ENCODE measurements around the gene ZNF724. TPM values are rescaled to one million over a fixed set of nuclear protein-coding genes. Genes with fewer than 3 reads are reported as not detected.

ZNF724 gene
- total RNA-seq, 2 experiments from 2014 or later = 27.2 to 34.6 TPM

- no peak overlapping the region for H3K4me2 ChIP-seq (ENCODE audit: low read length)
- ChIA-PET CTCF (ENCODE audit: unreplicated experiment) (no interaction called here), POLR2A (interaction anchor here (0.6 to 1.6 kb wide), 4 partner anchors 9 to 585 kb away, joined by 3 to 5 read pairs (median 3); partner anchors contain the start of genes ZNF724 and ZNF730)
- peak; percentile 41 for DNase-seq (ENCODE audit: low spot score)
- no peak overlapping the region for H3K27ac ChIP-seq (ENCODE audit: low read depth, low read length, poor library complexity, severe bottlenecking)
- intact Hi-C loops (cut with micrococcal nuclease; ENCODE audit: unreplicated experiment) = loop anchor here (10.0 kb wide), 1 partner anchor 167 kb away; no protein-coding TSS in a partner anchor
- H3K4me3 ChIP-seq (ENCODE audit: low read depth, low read length, poor library complexity, severe bottlenecking) = no peak overlapping the region
- no peaks in the 10 kb centered on the region for H3K9me2 ChIP-seq (ENCODE audit: insufficient read depth, low read length)
- no TSS peak for BruUV-seq (replicated peaks)
- H3K79me2 ChIP-seq (ENCODE audit: insufficient read depth, low read depth, low read length) = peaks cover 96% of the 10 kb centered on the region
- TF ChIP-seq, protein P1, sequence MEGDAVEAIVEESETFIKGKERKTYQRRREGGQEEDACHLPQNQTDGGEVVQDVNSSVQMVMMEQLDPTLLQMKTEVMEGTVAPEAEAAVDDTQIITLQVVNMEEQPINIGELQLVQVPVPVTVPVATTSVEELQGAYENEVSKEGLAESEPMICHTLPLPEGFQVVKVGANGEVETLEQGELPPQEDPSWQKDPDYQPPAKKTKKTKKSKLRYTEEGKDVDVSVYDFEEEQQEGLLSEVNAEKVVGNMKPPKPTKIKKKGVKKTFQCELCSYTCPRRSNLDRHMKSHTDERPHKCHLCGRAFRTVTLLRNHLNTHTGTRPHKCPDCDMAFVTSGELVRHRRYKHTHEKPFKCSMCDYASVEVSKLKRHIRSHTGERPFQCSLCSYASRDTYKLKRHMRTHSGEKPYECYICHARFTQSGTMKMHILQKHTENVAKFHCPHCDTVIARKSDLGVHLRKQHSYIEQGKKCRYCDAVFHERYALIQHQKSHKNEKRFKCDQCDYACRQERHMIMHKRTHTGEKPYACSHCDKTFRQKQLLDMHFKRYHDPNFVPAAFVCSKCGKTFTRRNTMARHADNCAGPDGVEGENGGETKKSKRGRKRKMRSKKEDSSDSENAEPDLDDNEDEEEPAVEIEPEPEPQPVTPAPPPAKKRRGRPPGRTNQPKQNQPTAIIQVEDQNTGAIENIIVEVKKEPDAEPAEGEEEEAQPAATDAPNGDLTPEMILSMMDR (conservative IDR thresholded peaks at IDR 0.05; ENCODE audit: low read length) = no peak
- no peak for TF ChIP-seq EZH2phosphoT487 (IDR thresholded peaks at IDR 0.05; ENCODE audit: borderline replicate concordance, low read depth, low read length)
- H3K4me1 ChIP-seq (ENCODE audit: insufficient read depth, low read length, poor library complexity, severe bottlenecking) = no peaks in the 10 kb centered on the region
- no peak overlapping the region for H2AFZ ChIP-seq (ENCODE audit: low read length)
- peaks cover 97% of the 10 kb centered on the region for H3K36me3 ChIP-seq (ENCODE audit: insufficient read depth, low read length)
- H3K9me3 ChIP-seq (ENCODE audit: low read length) = peaks cover 68% of the 10 kb centered on the region
- H4K20me1 ChIP-seq (ENCODE audit: insufficient read depth, low read length) = no peaks in the 10 kb centered on the region
Measured at GRCh38 chr19:23241419-23241818, 8.8 kb downstream of the ZNF724 start.

DNA sequence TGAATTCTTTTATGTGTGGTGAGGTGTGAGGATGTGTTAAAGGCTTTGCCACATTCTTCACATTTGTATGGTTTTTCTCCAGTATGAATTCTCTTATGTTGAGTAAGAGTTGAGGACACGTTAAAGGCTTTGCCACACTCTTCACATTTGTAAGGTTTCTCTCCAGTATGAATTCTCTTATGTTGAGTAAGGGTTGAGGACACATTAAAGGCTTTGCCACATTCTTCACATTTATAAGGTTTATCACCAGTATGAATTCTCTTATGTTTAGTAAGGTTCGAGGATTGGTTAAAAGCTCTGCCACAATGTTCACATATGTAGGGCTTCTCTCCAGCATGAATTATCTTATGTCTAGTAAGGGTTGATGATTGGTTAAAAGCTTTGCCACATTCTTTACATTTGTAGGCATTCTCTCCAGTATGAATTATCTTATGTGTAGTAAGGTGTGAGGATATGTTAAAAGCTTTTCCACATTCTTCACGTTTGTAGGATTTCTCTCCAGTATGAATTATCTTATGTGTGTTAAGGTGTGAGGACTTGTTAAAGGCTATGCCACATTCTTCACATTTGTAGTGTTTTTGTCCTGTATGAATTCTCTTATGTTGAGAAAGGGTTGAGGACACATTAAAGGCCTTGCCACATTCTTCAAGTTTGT is 27.1 kb downstream of the ZNF724 start:
- intact Hi-C loops (cut with micrococcal nuclease; ENCODE audit: unreplicated experiment) = no loop called here
- Histone ChIP-seq H3K36me3 (ENCODE audit: insufficient read depth, low read length) (peaks cover 98% of the 10 kb centered on the region), H2AFZ (ENCODE audit: low read length) (no peak overlapping the region), H3K9me3 (ENCODE audit: low read length) (peaks cover 87% of the 10 kb centered on the region), H3K79me2 (ENCODE audit: insufficient read depth, low read depth, low read length) (peaks cover 24% of the 10 kb centered on the region; the same call in 1 of the 2 replicates), H3K4me2 (ENCODE audit: low read length) (no peak overlapping the region), H3K4me1 (ENCODE audit: insufficient read depth, low read length, poor library complexity, severe bottlenecking) (no peaks in the 10 kb centered on the region), H4K20me1 (ENCODE audit: insufficient read depth, low read length) (no peaks in the 10 kb centered on the region), H3K27ac (ENCODE audit: low read depth, low read length, poor library complexity, severe bottlenecking) (no peak overlapping the region), H3K4me3 (ENCODE audit: low read depth, low read length, poor library complexity, severe bottlenecking) (no peak overlapping the region), H3K9me2 (ENCODE audit: insufficient read depth, low read length) (no peaks in the 10 kb centered on the region)
- ChIA-PET CTCF (ENCODE audit: unreplicated experiment) (no interaction called here), POLR2A (no interaction called here)
- TF ChIP-seq EZH2phosphoT487 (IDR thresholded peaks at IDR 0.05; ENCODE audit: borderline replicate concordance, low read depth, low read length) = no peak
- TF ChIP-seq, protein P1 (conservative IDR thresholded peaks at IDR 0.05; ENCODE audit: low read length) = no peak
- BruUV-seq (replicated peaks) = no TSS peak
- DNase-seq (ENCODE audit: low spot score) = peak; percentile 16

- Histone ChIP-seq H3K9me3 (ENCODE audit: low read length) (0 out of 2 replicates have a peak, but pooled peaks cover 4% of the 10 kb centered on the region), H3K36me3 (ENCODE audit: insufficient read depth, low read length) (no peaks in the 10 kb centered on the region), H3K4me2 (ENCODE audit: low read length) (no peak overlapping the region), H2AFZ (ENCODE audit: low read length) (no peak overlapping the region), H3K4me1 (ENCODE audit: insufficient read depth, low read length, poor library complexity, severe bottlenecking) (no peaks in the 10 kb centered on the region), H3K9me2 (ENCODE audit: insufficient read depth, low read length) (no peaks in the 10 kb centered on the region), H3K4me3 (ENCODE audit: low read depth, low read length, poor library complexity, severe bottlenecking) (no peak overlapping the region), H3K27ac (ENCODE audit: low read depth, low read length, poor library complexity, severe bottlenecking) (no peak overlapping the region), H4K20me1 (ENCODE audit: insufficient read depth, low read length) (no peaks in the 10 kb centered on the region), H3K79me2 (ENCODE audit: insufficient read depth, low read depth, low read length) (no peaks in the 10 kb centered on the region)
- ChIA-PET CTCF (ENCODE audit: unreplicated experiment) (no interaction called here), POLR2A (no interaction called here)
- no peak for TF ChIP-seq EZH2phosphoT487 (IDR thresholded peaks at IDR 0.05; ENCODE audit: borderline replicate concordance, low read depth, low read length)
- TF ChIP-seq, protein P1 (conservative IDR thresholded peaks at IDR 0.05; ENCODE audit: low read length) = no peak
- DNase-seq (ENCODE audit: low spot score) = no peak
- intact Hi-C loops (cut with micrococcal nuclease; ENCODE audit: unreplicated experiment) = no loop called here
- BruUV-seq (replicated peaks) = no TSS peak
Measured at GRCh38 chr19:23203841-23204344, 46.3 kb downstream of the ZNF724 start.

All from OCI-LY7 (cell line).